ENCODE results near the gene SUGCT. TPM values are rescaled to one million over a fixed set of nuclear protein-coding genes. Genes with fewer than 3 reads are reported as not detected.
"Not testable (repeated sequence)": the region's sequence is repeated elsewhere in the genome, so short reads cannot be mapped to it uniquely, and the experiment has no call there.

SUGCT gene
- total RNA-seq, 2 experiments from 2014 or later = 1.2 to 1.9 TPM

- DNase-seq; H3K27ac Mint-ChIP-seq; H3K36me3 Mint-ChIP-seq (ENCODE audit: low read depth); H3K27me3 Mint-ChIP-seq; POLR2A ChIA-PET; ATAC-seq; intact Hi-C loops (cut with DNase I, micrococcal nuclease); H3K4me3 Mint-ChIP-seq; CTCF ChIA-PET; H3K9me3 Mint-ChIP-seq (ENCODE audit: low read depth); H3K4me1 Mint-ChIP-seq: not testable (repeated sequence)
Observed at GRCh38 chr7:40141916-40142315, 7.1 kb downstream of the SUGCT start.

GRCh38 chr7:40145596-40146130 lies 10.9 kb downstream of the SUGCT start:
- H3K36me3 Mint-ChIP-seq (ENCODE audit: low read depth); intact Hi-C loops (cut with DNase I, micrococcal nuclease); H3K4me3 Mint-ChIP-seq; H3K27ac Mint-ChIP-seq; H3K4me1 Mint-ChIP-seq; H3K9me3 Mint-ChIP-seq (ENCODE audit: low read depth); DNase-seq; CTCF ChIA-PET; ATAC-seq: not testable (repeated sequence)
- H3K27me3 Mint-ChIP-seq = peaks cover 12% of the 10 kb centered on the region
- POLR2A ChIA-PET = interaction anchor here (0.7 kb wide), 1 partner anchor 36 kb away, joined by 6 read pairs; no protein-coding TSS in a partner anchor

GRCh38 chr7:40147371-40148246 lies 12.8 kb downstream of the SUGCT start:
- ChIA-PET CTCF (no interaction called here), POLR2A (no interaction called here)
- Mint-ChIP-seq H3K4me1 (no peaks in the 10 kb centered on the region), H3K36me3 (ENCODE audit: low read depth) (no peaks in the 10 kb centered on the region), H3K4me3 (no peak overlapping the region), H3K9me3 (ENCODE audit: low read depth) (no peaks in the 10 kb centered on the region), H3K27me3 (peaks cover 10% of the 10 kb centered on the region), H3K27ac (no peak overlapping the region)
- DNase-seq = no peak
- intact Hi-C loops (cut with DNase I, micrococcal nuclease) = no loop called here
- ATAC-seq = no peak

GRCh38 chr7:40148247-40148580 lies 13.4 kb downstream of the SUGCT start:
- not testable (repeated sequence) for H3K4me1 Mint-ChIP-seq; H3K9me3 Mint-ChIP-seq (ENCODE audit: low read depth); H3K27me3 Mint-ChIP-seq

GRCh38 chr7:40148671-40149070 lies 13.9 kb downstream of the SUGCT start:
- Mint-ChIP-seq H3K27me3 (peaks cover 6% of the 10 kb centered on the region), H3K4me3 (no peak overlapping the region), H3K36me3 (ENCODE audit: low read depth) (no peaks in the 10 kb centered on the region), H3K9me3 (ENCODE audit: low read depth) (no peaks in the 10 kb centered on the region), H3K27ac (no peak overlapping the region), H3K4me1 (no peaks in the 10 kb centered on the region)
- POLR2A ChIA-PET = no interaction called here
- CTCF ChIA-PET = interaction anchor here (1.5 kb wide), 1 partner anchor 13 kb away, joined by 3 read pairs; the partner anchor contains the start of gene SUGCT
- intact Hi-C loops (cut with DNase I, micrococcal nuclease) = no loop called here
- no peak for ATAC-seq
- no peak for DNase-seq

More at GRCh38 chr7:40148247-40148580, 13.4 kb downstream of the SUGCT start:
- ATAC-seq; H3K27ac Mint-ChIP-seq; DNase-seq; H3K36me3 Mint-ChIP-seq (ENCODE audit: low read depth); POLR2A ChIA-PET; CTCF ChIA-PET; H3K4me3 Mint-ChIP-seq; intact Hi-C loops (cut with DNase I, micrococcal nuclease): not testable (repeated sequence)

- peaks cover 3% of the 10 kb centered on the region for H3K27me3 Mint-ChIP-seq
- intact Hi-C loops (cut with DNase I, micrococcal nuclease) = no loop called here
- ChIA-PET POLR2A (no interaction called here), CTCF (interaction anchor here (0.6 kb wide), 1 partner anchor 605 kb away, joined by 3 read pairs; no protein-coding TSS in a partner anchor)
- no peak overlapping the region for H3K27ac Mint-ChIP-seq
- no peaks in the 10 kb centered on the region for H3K36me3 Mint-ChIP-seq (ENCODE audit: low read depth)
- H3K4me1 Mint-ChIP-seq = no peaks in the 10 kb centered on the region
- no peaks in the 10 kb centered on the region for H3K9me3 Mint-ChIP-seq (ENCODE audit: low read depth)
- no peak overlapping the region for H3K4me3 Mint-ChIP-seq
- ATAC-seq (no peak), DNase-seq (no peak)
Observed at GRCh38 chr7:40151504-40151903, 16.7 kb downstream of the SUGCT start.

GRCh38 chr7:40156988-40157387 lies 22.2 kb downstream of the SUGCT start:
- Mint-ChIP-seq H3K27ac (no peak overlapping the region), H3K9me3 (ENCODE audit: low read depth) (no peaks in the 10 kb centered on the region), H3K36me3 (ENCODE audit: low read depth) (no peaks in the 10 kb centered on the region), H3K4me1 (no peaks in the 10 kb centered on the region), H3K4me3 (no peak overlapping the region), H3K27me3 (no peaks in the 10 kb centered on the region)
- intact Hi-C loops (cut with DNase I, micrococcal nuclease) = no loop called here
- POLR2A ChIA-PET = no interaction called here
- ATAC-seq (no peak), DNase-seq (no peak)
- CTCF ChIA-PET = interaction anchor here (0.5 kb wide), 1 partner anchor 536 kb away, joined by 3 read pairs; no protein-coding TSS in a partner anchor

- Mint-ChIP-seq H3K4me3 (no peak overlapping the region), H3K4me1 (no peaks in the 10 kb centered on the region), H3K27ac (no peak overlapping the region), H3K36me3 (ENCODE audit: low read depth) (no peaks in the 10 kb centered on the region), H3K27me3 (no peaks in the 10 kb centered on the region), H3K9me3 (ENCODE audit: low read depth) (no peaks in the 10 kb centered on the region)
- DNase-seq (no peak), ATAC-seq (no peak)
- POLR2A ChIA-PET = no interaction called here
- CTCF ChIA-PET = no interaction called here
- intact Hi-C loops (cut with DNase I, micrococcal nuclease) = no loop called here
Observed at GRCh38 chr7:40162516-40162915, 27.7 kb downstream of the SUGCT start.

GRCh38 chr7:40165216-40165615 lies 30.4 kb downstream of the SUGCT start:
- POLR2A ChIA-PET = interaction anchor here (0.6 kb wide), 1 partner anchor 31 kb away, joined by 3 read pairs; no protein-coding TSS in a partner anchor
- no peaks in the 10 kb centered on the region for H3K4me1 Mint-ChIP-seq
- peaks cover 3% of the 10 kb centered on the region for H3K27me3 Mint-ChIP-seq
- H3K27ac Mint-ChIP-seq = no peak overlapping the region
- ATAC-seq (no peak), DNase-seq (no peak)
- H3K4me3 Mint-ChIP-seq = no peak overlapping the region
- intact Hi-C loops (cut with DNase I, micrococcal nuclease) = no loop called here
- CTCF ChIA-PET = no interaction called here
- H3K9me3 Mint-ChIP-seq (ENCODE audit: low read depth) = no peaks in the 10 kb centered on the region
- no peaks in the 10 kb centered on the region for H3K36me3 Mint-ChIP-seq (ENCODE audit: low read depth)

- no peaks in the 10 kb centered on the region for H3K9me3 Mint-ChIP-seq (ENCODE audit: low read depth)
- no peaks in the 10 kb centered on the region for H3K36me3 Mint-ChIP-seq (ENCODE audit: low read depth)
- no peak for ATAC-seq
- DNase-seq = no peak
- ChIA-PET POLR2A (no interaction called here), CTCF (no interaction called here)
- H3K27me3 Mint-ChIP-seq = peaks cover 3% of the 10 kb centered on the region
- H3K4me1 Mint-ChIP-seq = no peaks in the 10 kb centered on the region
- H3K4me3 Mint-ChIP-seq = no peak overlapping the region
- intact Hi-C loops (cut with DNase I, micrococcal nuclease) = no loop called here
- H3K27ac Mint-ChIP-seq = no peak overlapping the region
Observed at GRCh38 chr7:40167291-40167690, 32.5 kb downstream of the SUGCT start.

- intact Hi-C loops (cut with DNase I, micrococcal nuclease); POLR2A ChIA-PET; H3K27me3 Mint-ChIP-seq; H3K27ac Mint-ChIP-seq; H3K4me1 Mint-ChIP-seq; H3K9me3 Mint-ChIP-seq (ENCODE audit: low read depth); DNase-seq; H3K4me3 Mint-ChIP-seq; H3K36me3 Mint-ChIP-seq (ENCODE audit: low read depth); CTCF ChIA-PET; ATAC-seq: not testable (repeated sequence)
Observed at GRCh38 chr7:40168266-40168665, 33.5 kb downstream of the SUGCT start.

- H3K27me3 Mint-ChIP-seq; ATAC-seq; H3K4me3 Mint-ChIP-seq; DNase-seq; H3K9me3 Mint-ChIP-seq (ENCODE audit: low read depth); H3K4me1 Mint-ChIP-seq; POLR2A ChIA-PET; H3K27ac Mint-ChIP-seq; H3K36me3 Mint-ChIP-seq (ENCODE audit: low read depth); CTCF ChIA-PET; intact Hi-C loops (cut with DNase I, micrococcal nuclease): not testable (repeated sequence)
Observed at GRCh38 chr7:40173121-40173520, 38.3 kb downstream of the SUGCT start.
